Caco-2 (cell line): ENCODE results near the gene BEND7. TPM values are rescaled to one million over a fixed set of nuclear protein-coding genes. Genes with fewer than 3 reads are reported as not detected.

Source experiments
- BruUV-seq: library from RNA; stranded (reverse); fragments of 400-500 nt; replicated peaks from 2 replicates; lab custom pipeline; 2021; lab: Mats Ljungman, UMichigan
- CTCF ChIA-PET: fragments of 300-600 bp; sonication (Branson Sonifier 250); formaldehyde crosslinking; loops from one replicate; lab custom pipeline; 2022; ENCODE audit warnings: antibody characterized with exemption; lab: Charles Lee
- POLR2A ChIA-PET: fragments of 300-600 bp; sonication (Branson Sonifier 250); formaldehyde crosslinking; loops from one replicate; lab custom pipeline; 2022; ENCODE audit warnings: antibody characterized with exemption; lab: Charles Lee
- DNase-seq, 2 experiments: peaks; one replicate each; pipeline versions ENCODE4 v3.0.0 to v3.0.0-alpha.2; 2020 to 2022
- H3K27me3 ChIP-seq: replicated peaks from 2 replicates; pipeline ENCODE4 v1.6.0; 2011; ENCODE audit warnings: low read length; ENCODE audit not compliant: control insufficient read depth, insufficient read depth
- H3K36me3 ChIP-seq: 2 replicates; pipeline ENCODE4 v1.5.1; 2011; ENCODE audit warnings: low read length; ENCODE audit not compliant: control insufficient read depth, insufficient read depth
- H3K4me1 ChIP-seq: fragments of 250-450 bp; sonication (Bioruptor Pico); 2 replicates; pipeline ENCODE4 v1.5.1; 2020; ENCODE audit warnings: mild to moderate bottlenecking
- H3K4me3 ChIP-seq: 2 replicates; pipeline ENCODE4 v1.5.1; 2011; ENCODE audit warnings: low read depth, mild to moderate bottlenecking, control low read depth, low read length
- H3K9me3 ChIP-seq: fragments of 250-450 bp; sonication (Bioruptor Pico); 2 replicates; pipeline ENCODE4 v1.5.1; 2020; ENCODE audit warnings: mild to moderate bottlenecking, moderate library complexity
- H3K27ac Mint-ChIP-seq: one replicate; pipeline ENCODE4 v1.8.0; 2022; ENCODE audit warnings: mixed read lengths; ENCODE audit not compliant: unreplicated experiment
- H3K27me3 Mint-ChIP-seq: one replicate; pipeline ENCODE4 v1.8.0; 2022; ENCODE audit warnings: mixed read lengths; ENCODE audit not compliant: insufficient read depth, unreplicated experiment
- H3K36me3 Mint-ChIP-seq: one replicate; pipeline ENCODE4 v1.8.0; 2022; ENCODE audit warnings: mild to moderate bottlenecking, mixed read lengths; ENCODE audit not compliant: insufficient read depth, unreplicated experiment
- H3K4me1 Mint-ChIP-seq: one replicate; pipeline ENCODE4 v1.8.0; 2022; ENCODE audit warnings: low read depth, mixed read lengths; ENCODE audit not compliant: unreplicated experiment
- H3K4me3 Mint-ChIP-seq: one replicate; pipeline ENCODE4 v1.8.0; 2022; ENCODE audit warnings: mild to moderate bottlenecking, moderate library complexity, mixed read lengths; ENCODE audit not compliant: unreplicated experiment
- H3K9me3 Mint-ChIP-seq: one replicate; pipeline ENCODE4 v1.8.0; 2022; ENCODE audit warnings: mixed read lengths; ENCODE audit not compliant: unreplicated experiment
- intact Hi-C: fragments of 100-400 bp; cut with micrococcal nuclease; formaldehyde crosslinking; loops from one replicate; pipeline ENCODE4 v1.10.0; 2022; ENCODE audit not compliant: unreplicated experiment
- total RNA-seq: library from RNA; stranded (reverse); gene quantifications from 2 replicates; pipeline ENCODE4 v1.2.3, GENCODE V29; 2022
- TF ChIP-seq, protein P1 (sequence below), 2 experiments: fragments of 200-600 bp in 1 of 2; IDR thresholded peaks; 1 replicate in 1 of 2; 2 replicates in 1 of 2; pipeline versions ENCODE4 v1.5.1 to v1.8.0; 2011 to 2022; ENCODE audit warnings: antibody characterized with exemption in 1 of 2, control low read depth in 1 of 2, inconsistent platforms in 1 of 2, low read depth in 1 of 2, low read length in 1 of 2, mild to moderate bottlenecking in 1 of 2, moderate library complexity in 1 of 2; ENCODE audit not compliant: insufficient read depth in 1 of 2, severe bottlenecking in 1 of 2, unreplicated experiment in 1 of 2

BEND7 gene
- total RNA-seq, 1 experiment from 2014 or later = 27.8 TPM

DNA sequence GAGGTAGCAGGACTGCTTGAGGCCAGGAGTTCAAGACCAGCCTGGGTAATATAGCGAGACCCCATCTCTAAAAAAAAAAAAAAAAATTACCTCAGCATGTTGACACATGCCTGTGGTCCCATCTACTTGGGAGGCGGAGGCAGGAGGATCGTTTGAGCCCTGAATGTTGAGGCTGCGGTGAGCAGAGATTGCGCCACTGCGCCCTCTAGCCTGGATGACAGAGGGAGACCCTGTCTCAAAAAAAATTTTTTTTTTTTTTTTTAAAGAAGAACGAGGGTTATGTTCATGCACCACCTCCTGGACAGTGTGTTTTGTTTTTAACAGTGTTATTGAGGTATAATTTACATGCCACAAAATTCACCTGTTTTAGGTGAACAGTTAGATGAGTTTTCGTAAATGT is 129.6 kb downstream of the BEND7 start:
- no peaks in the 10 kb centered on the region for H3K27me3 ChIP-seq
- Mint-ChIP-seq H3K4me3 (no peak overlapping the region), H3K27me3 (no peaks in the 10 kb centered on the region), H3K27ac (no peak overlapping the region), H3K4me1 (peaks cover 15% of the 10 kb centered on the region), H3K36me3 (no peaks in the 10 kb centered on the region), H3K9me3 (peaks cover 26% of the 10 kb centered on the region)
- peaks cover 2% of the 10 kb centered on the region; the same call in 1 of the 2 replicates for H3K4me1 ChIP-seq
- no TSS peak for BruUV-seq
- TF ChIP-seq, protein P1, sequence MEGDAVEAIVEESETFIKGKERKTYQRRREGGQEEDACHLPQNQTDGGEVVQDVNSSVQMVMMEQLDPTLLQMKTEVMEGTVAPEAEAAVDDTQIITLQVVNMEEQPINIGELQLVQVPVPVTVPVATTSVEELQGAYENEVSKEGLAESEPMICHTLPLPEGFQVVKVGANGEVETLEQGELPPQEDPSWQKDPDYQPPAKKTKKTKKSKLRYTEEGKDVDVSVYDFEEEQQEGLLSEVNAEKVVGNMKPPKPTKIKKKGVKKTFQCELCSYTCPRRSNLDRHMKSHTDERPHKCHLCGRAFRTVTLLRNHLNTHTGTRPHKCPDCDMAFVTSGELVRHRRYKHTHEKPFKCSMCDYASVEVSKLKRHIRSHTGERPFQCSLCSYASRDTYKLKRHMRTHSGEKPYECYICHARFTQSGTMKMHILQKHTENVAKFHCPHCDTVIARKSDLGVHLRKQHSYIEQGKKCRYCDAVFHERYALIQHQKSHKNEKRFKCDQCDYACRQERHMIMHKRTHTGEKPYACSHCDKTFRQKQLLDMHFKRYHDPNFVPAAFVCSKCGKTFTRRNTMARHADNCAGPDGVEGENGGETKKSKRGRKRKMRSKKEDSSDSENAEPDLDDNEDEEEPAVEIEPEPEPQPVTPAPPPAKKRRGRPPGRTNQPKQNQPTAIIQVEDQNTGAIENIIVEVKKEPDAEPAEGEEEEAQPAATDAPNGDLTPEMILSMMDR (IDR thresholded peaks at IDR 0.05; ENCODE audit: insufficient read depth in 1 of 2, low read depth in 1 of 2, low read length in 1 of 2, severe bottlenecking in 1 of 2, unreplicated experiment in 1 of 2) = no peak
- no peak overlapping the region for H3K4me3 ChIP-seq
- H3K36me3 ChIP-seq = no peaks in the 10 kb centered on the region
- intact Hi-C loops = loop anchor here (1.0 to 2.0 kb wide), 2 partner anchors 16 to 27 kb away; no protein-coding TSS in a partner anchor
- DNase-seq = peak in 1 of 2 experiments; percentile 45
- ChIA-PET CTCF (no interaction called here), POLR2A (no interaction called here)
- H3K9me3 ChIP-seq = peaks cover 4% of the 10 kb centered on the region; the same call in 1 of the 2 replicates

DNA sequence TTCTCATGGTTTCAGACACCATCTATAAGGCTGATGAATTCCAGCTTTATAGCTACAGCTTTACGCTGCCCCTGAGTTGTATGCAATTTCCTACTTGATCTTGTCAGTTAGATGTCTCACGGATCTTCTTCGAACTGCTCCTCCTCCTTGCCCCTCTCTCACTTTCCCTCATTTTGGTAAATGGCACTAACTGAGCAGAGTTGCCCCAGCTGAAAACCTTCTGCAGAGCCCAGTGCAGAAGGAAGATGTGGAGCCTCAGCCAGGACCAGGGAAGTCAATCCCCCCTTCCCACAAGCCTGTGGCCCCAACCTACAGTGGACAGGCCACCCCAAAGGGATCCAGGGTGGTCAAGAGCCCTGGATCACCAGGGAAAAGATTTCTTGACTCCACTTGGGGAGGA is 131.8 kb downstream of the BEND7 start:
- peaks cover 26% of the 10 kb centered on the region for H3K9me3 Mint-ChIP-seq
- no peak overlapping the region for H3K27ac Mint-ChIP-seq
- no peak overlapping the region for H3K4me3 Mint-ChIP-seq
- Histone ChIP-seq H3K4me3 (no peak overlapping the region), H3K4me1 (no peaks in the 10 kb centered on the region; the same call in 1 of the 2 replicates), H3K36me3 (no peaks in the 10 kb centered on the region), H3K9me3 (peaks cover 4% of the 10 kb centered on the region; the same call in 1 of the 2 replicates), H3K27me3 (no peaks in the 10 kb centered on the region)
- BruUV-seq = no TSS peak
- H3K27me3 Mint-ChIP-seq = no peaks in the 10 kb centered on the region
- no peaks in the 10 kb centered on the region for H3K36me3 Mint-ChIP-seq
- DNase-seq = no peak
- POLR2A ChIA-PET = no interaction called here
- intact Hi-C loops = no loop called here
- TF ChIP-seq, protein P1 (IDR thresholded peaks at IDR 0.05; ENCODE audit: insufficient read depth in 1 of 2, low read depth in 1 of 2, low read length in 1 of 2, severe bottlenecking in 1 of 2, unreplicated experiment in 1 of 2) = no peak
- CTCF ChIA-PET = interaction anchor here (0.5 to 0.6 kb wide), 2 partner anchors 21 to 147 kb away, joined by 3 to 4 read pairs; no protein-coding TSS in a partner anchor
- H3K4me1 Mint-ChIP-seq = peaks cover 7% of the 10 kb centered on the region

DNA sequence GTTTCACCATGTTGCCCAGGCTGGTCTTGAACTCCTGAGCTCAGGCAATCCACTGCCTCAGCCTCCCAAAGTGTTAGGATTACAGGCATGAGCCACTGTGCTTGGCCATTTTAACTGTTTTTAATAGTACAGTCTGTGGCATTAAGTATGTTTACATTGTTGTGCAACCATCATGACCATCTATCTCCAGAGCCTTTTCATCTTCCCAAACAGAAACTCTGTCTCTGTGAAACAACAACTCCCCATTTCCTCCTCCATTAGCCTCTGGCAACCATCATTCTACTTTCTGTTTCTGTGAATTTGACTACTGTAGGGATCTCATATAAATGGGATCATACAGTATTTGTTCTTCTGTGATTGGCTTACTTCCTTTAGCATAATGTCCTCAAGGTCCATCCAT is 132.4 kb downstream of the BEND7 start:
- DNase-seq = no peak
- Mint-ChIP-seq H3K9me3 (peaks cover 26% of the 10 kb centered on the region), H3K4me3 (no peak overlapping the region), H3K27me3 (no peaks in the 10 kb centered on the region), H3K36me3 (no peaks in the 10 kb centered on the region), H3K4me1 (peaks cover 7% of the 10 kb centered on the region), H3K27ac (no peak overlapping the region)
- TF ChIP-seq, protein P1 (IDR thresholded peaks at IDR 0.05; ENCODE audit: insufficient read depth in 1 of 2, low read depth in 1 of 2, low read length in 1 of 2, severe bottlenecking in 1 of 2, unreplicated experiment in 1 of 2) = no peak
- POLR2A ChIA-PET = no interaction called here
- BruUV-seq = no TSS peak
- Histone ChIP-seq H3K4me3 (no peak overlapping the region), H3K36me3 (no peaks in the 10 kb centered on the region), H3K4me1 (no peaks in the 10 kb centered on the region), H3K9me3 (peaks cover 4% of the 10 kb centered on the region; the same call in 1 of the 2 replicates), H3K27me3 (no peaks in the 10 kb centered on the region)
- CTCF ChIA-PET = no interaction called here
- intact Hi-C loops = no loop called here
